AG04450 (cell line): ENCODE results near the gene STRBP. TPM values are rescaled to one million over a fixed set of nuclear protein-coding genes. Genes with fewer than 3 reads are reported as not detected.
"Not testable (repeated sequence)": the region's sequence is repeated elsewhere in the genome, so short reads cannot be mapped to it uniquely, and the experiment has no call there.

Experiments used
- CTCF ChIA-PET: fragments of 300-600, 350-600 bp; formaldehyde crosslinking; extraction: SDS; loops from one replicate; lab custom pipeline; 2022; ENCODE audit warnings: antibody characterized with exemption, inconsistent platforms; lab: Charles Lee
- POLR2A ChIA-PET: fragments of 350-600 bp; formaldehyde crosslinking; extraction: SDS; loops from one replicate; lab custom pipeline; 2021; ENCODE audit warnings: antibody characterized with exemption, inconsistent platforms; lab: Yijun Ruan, JAX
- DNase-seq: peaks from one replicate; pipeline ENCODE4 v3.0.0-alpha.2; 2011; ENCODE audit warnings: low read depth, low spot score
- H3K27ac ChIP-seq: one replicate; pipeline ENCODE4 v1.5.1; 2012; ENCODE audit warnings: low read depth, low read length, control low read depth
- H3K27me3 ChIP-seq: one replicate; pipeline ENCODE4 v1.6.0; 2012; ENCODE audit warnings: low read length; ENCODE audit not compliant: control insufficient read depth, insufficient read depth
- H3K4me3 ChIP-seq: 2 replicates; pipeline ENCODE4 v1.5.1; 2011; ENCODE audit warnings: mild to moderate bottlenecking, low read depth, low read length, control low read depth
- H3K9me3 ChIP-seq: 2 replicates; pipeline ENCODE4 v1.5.1; 2012; ENCODE audit warnings: low read length; ENCODE audit not compliant: control insufficient read depth, insufficient read depth
- polyA plus RNA-seq: library from polyadenylated mRNA; depleted of rRNA; stranded (reverse); fragments of >200 nt; gene quantifications from 2 replicates; pipeline ENCODE4 v1.2.3, GENCODE V29; 2011
- TF ChIP-seq, protein P1 (sequence below): IDR thresholded peaks from 2 replicates; pipeline ENCODE4 v1.5.1; 2011; ENCODE audit warnings: low read depth, low read length, control low read depth, inconsistent platforms

The STRBP gene
- polyA plus RNA-seq, 1 experiment: 6.3 TPM

DNA sequence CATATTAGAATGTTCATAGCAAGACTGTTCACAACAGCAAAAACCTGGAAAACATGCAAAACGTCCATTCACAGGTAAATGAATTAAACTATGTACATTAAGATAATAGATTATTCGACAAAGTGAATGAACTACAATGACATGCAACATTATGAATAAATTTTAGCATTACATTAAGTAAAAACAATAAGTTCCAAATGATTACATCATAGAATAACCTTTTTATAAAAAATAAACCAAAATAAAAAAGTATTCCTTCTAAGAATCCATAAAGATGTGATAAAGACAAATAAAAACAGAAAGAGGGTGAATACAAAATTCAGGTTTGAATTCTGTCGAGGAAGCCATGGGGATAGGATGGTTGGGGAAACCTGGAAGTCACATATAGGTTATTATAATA is 57.3 kb downstream of the STRBP start:
- POLR2A ChIA-PET: no interaction called here
- CTCF ChIA-PET: no interaction called here
- no peak for DNase-seq

DNA sequence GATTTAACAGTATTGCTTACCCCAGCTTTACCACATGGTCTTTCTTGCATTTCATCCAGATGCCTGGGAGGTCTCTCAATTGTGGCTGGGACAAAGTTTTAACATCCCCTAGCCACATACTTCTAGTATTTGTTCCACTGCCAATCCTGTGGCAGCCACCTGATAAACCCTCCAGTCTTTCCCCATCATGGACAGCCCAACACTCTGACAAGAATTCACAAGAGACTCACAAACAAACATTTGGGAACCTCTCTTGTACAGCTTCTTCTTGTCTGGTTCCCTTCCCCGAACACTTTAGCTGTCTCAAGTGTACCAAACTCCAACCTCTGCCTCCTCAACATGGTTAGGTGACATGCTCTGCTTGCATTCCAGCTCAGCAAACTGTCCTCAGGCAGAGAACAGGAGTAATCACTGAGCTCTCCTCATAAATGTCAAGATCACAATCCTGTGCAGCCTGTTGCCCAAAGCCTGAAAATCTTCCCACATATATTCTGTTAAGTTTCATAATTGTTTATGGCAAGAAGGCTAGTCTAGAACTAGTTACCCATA is 59.7 kb downstream of the STRBP start:
- TF ChIP-seq, protein P1, sequence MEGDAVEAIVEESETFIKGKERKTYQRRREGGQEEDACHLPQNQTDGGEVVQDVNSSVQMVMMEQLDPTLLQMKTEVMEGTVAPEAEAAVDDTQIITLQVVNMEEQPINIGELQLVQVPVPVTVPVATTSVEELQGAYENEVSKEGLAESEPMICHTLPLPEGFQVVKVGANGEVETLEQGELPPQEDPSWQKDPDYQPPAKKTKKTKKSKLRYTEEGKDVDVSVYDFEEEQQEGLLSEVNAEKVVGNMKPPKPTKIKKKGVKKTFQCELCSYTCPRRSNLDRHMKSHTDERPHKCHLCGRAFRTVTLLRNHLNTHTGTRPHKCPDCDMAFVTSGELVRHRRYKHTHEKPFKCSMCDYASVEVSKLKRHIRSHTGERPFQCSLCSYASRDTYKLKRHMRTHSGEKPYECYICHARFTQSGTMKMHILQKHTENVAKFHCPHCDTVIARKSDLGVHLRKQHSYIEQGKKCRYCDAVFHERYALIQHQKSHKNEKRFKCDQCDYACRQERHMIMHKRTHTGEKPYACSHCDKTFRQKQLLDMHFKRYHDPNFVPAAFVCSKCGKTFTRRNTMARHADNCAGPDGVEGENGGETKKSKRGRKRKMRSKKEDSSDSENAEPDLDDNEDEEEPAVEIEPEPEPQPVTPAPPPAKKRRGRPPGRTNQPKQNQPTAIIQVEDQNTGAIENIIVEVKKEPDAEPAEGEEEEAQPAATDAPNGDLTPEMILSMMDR: no peak
- H3K4me3 ChIP-seq: no peak overlapping the region
- ChIA-PET CTCF (interaction anchor here (1.5 kb wide), 1 partner anchor 17 kb away, joined by 4 read pairs; no protein-coding TSS in a partner anchor), POLR2A (no interaction called here)
- no peaks in the 10 kb centered on the region for H3K27me3 ChIP-seq
- no peak overlapping the region for H3K27ac ChIP-seq
- H3K9me3 ChIP-seq: no peaks in the 10 kb centered on the region
- DNase-seq: no peak

More for the DNA sequence above, 57.3 kb downstream of the STRBP start:
- TF ChIP-seq, protein P1: no peak
- Histone ChIP-seq H3K27me3 (no peaks in the 10 kb centered on the region), H3K9me3 (no peaks in the 10 kb centered on the region), H3K27ac (no peak overlapping the region), H3K4me3 (no peak overlapping the region)

DNA sequence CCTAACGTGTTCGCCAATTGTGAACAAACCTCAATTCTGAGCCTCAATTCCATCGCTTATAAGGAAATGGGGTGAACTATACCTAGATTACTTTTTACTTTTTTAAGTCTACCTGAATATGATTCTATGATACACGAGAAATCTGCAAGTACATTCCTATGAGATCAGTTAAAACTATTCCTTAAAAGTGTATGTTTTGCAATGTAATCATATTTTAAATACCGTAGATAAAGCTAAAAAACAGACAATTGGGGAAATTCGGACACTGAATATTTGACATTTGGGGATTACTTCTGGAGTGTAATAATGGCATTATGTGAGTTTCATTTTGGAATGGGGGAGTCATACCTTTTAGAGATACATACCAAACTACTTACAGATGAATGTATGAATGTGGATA is 62.3 kb downstream of the STRBP start:
- Histone ChIP-seq H3K4me3 (no peak overlapping the region), H3K9me3 (no peaks in the 10 kb centered on the region), H3K27me3 (no peaks in the 10 kb centered on the region), H3K27ac (no peak overlapping the region)
- no peak for DNase-seq
- CTCF ChIA-PET: no interaction called here
- POLR2A ChIA-PET: no interaction called here
- TF ChIP-seq, protein P1: no peak

DNA sequence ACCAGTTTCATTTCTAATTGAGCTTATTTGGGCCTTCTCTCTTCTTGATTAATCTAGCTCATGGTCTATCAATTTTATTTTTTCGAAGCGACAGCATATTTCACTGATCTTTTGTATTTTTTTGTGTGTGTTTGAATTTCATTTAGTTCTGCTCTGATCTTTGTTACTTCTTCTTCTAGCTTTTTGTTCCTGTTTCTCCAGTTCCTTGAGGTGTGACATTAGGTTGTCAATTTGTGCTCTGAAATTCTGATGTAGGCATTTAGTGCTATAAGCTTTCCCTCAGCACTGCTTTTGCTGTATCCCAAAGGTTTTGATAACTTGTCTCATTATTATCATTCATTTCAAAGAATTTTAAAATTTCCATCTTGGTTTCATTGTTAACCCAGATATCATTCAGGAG is 67.3 kb downstream of the STRBP start:
- Histone ChIP-seq H3K27me3 (peaks cover 2% of the 10 kb centered on the region), H3K27ac (no peak overlapping the region), H3K9me3 (no peaks in the 10 kb centered on the region), H3K4me3 (no peak overlapping the region)
- TF ChIP-seq, protein P1: no peak
- CTCF ChIA-PET: no interaction called here
- DNase-seq: no peak
- POLR2A ChIA-PET: no interaction called here

DNA sequence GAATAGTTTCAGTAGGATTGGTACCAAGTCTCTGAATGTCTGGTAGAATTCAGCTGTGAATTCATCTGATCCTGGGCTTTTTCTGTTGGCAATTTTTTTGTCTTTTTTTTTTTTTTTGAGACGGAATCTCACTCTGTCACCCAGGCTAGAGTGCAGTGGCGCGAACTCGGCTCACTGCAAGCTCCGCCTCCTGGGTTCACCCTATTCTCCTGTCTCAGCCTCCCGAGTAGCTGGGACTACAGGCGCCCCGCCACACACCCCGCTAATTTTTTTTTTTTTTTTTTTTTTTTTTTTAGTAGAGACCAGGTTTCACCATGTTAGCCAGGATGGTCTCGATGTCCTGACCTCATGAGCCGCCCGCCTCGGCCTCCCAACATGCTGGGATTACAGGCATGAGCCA is 67.9 kb downstream of the STRBP start:
- DNase-seq, CTCF ChIA-PET, POLR2A ChIA-PET, H3K9me3 ChIP-seq, H3K4me3 ChIP-seq, H3K27ac ChIP-seq, H3K27me3 ChIP-seq: not testable (repeated sequence)
